ENCODE data around the gene CLIC4. TPM values are rescaled to one million over a fixed set of nuclear protein-coding genes. Genes with fewer than 3 reads are reported as not detected.

CLIC4 gene
- 400 and 431 TPM in 2 replicates for total RNA-seq

DNA sequence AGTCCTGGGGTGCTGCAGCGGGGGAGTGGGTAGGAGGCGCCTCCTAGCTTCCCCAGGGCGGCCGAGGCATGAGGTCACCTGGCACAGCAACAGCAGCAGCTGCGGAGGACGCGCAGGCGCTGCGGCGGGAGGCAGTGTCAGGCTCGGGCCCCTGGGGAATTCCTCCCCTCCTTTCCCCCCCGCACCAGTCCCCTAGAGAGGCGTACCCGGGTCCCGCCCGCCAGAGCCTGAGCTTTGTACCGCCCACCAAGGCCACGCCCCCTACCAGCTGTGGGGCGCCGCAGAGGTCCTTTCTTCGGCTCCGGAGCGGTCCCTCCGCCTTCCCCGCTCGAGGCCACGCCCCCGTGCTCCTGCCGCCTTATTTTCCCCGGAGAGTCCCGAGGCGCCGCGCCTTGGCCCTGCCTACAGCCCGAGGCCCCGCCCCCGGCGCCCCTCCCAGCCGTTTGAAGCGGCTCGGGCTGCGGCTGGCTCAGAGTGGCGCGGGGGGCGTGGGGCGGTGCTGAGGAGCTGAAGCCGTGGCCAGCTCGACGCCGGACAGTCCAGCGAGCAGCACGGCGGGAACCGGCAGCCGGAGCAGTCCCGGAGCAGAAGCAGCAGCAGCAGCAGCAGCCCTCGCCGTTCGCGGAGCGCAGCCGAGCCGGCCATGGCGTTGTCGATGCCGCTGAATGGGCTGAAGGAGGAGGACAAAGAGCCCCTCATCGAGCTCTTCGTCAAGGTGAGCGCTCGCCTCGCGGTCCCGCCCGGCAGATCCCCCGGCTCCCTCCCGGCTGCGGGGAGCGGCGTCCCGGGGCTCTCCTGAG lies at the start of gene CLIC4:
Gene CLIC4, plus strand, starts transcription at position 537 of the 800 bp plus-strand sequence. Its CDS starts 107 bp downstream, at position 644.

Small RNA genes lying within 50 kb of the gene (small RNA-seq; reads per million reads assigned to genes)
- not detected for gene RNU6-1208P (ENCODE audit: low replicate concordance)

Other genes starting within 250 kb of the CLIC4 start
- 2.2 and 17.5 TPM in 2 replicates for gene RCAN3, start 242.6 kb upstream of the CLIC4 start, total RNA-seq
- gene NCMAP, start 189.4 kb upstream of the CLIC4 start, total RNA-seq = not detected in 2 replicates
- gene SRRM1, start 102.1 kb upstream of the CLIC4 start, total RNA-seq = 46.2 and 75.3 TPM in 2 replicates
- gene RUNX3, start 184.8 kb downstream of the CLIC4 start, total RNA-seq = not detected in 2 replicates

Measured in placental pericyte (primary cell).